Activated naive CD4-positive, alpha-beta T cell treated with anti-CD3 and anti-CD28 coated beads, Interleukin-2, amount 10 ng/mL, durations not matched to agents 7 days and 5 days (primary cell): ENCODE data around the gene DEFB132.
"Not testable (repeated sequence)": the region's sequence is repeated elsewhere in the genome, so short reads cannot be mapped to it uniquely, and the experiment has no call there.

Source experiments
- CTCF ChIA-PET: fragments of 350-600 bp; sonication (Branson Sonifier 250); formaldehyde crosslinking; loops from one replicate; lab custom pipeline; 2021; ENCODE audit warnings: antibody characterized with exemption; lab: Charles Lee
- DNase-seq: peaks from one replicate; pipeline ENCODE4 v3.0.0-alpha.2; 2020
- H3K27ac Mint-ChIP-seq: one replicate; pipeline ENCODE4 v1.8.0; 2021; ENCODE audit warnings: mild to moderate bottlenecking, moderate library complexity, mixed read lengths
- H3K27me3 Mint-ChIP-seq: one replicate; pipeline ENCODE4 v1.8.0; 2021; ENCODE audit warnings: mild to moderate bottlenecking, mixed read lengths
- H3K36me3 Mint-ChIP-seq: one replicate; pipeline ENCODE4 v1.8.0; 2021; ENCODE audit warnings: mixed read lengths
- H3K4me1 Mint-ChIP-seq: one replicate; pipeline ENCODE4 v1.8.0; 2021; ENCODE audit warnings: mixed read lengths
- H3K4me3 Mint-ChIP-seq: one replicate; pipeline ENCODE4 v1.8.0; 2021; ENCODE audit warnings: mild to moderate bottlenecking, moderate library complexity, mixed read lengths
- H3K9me3 Mint-ChIP-seq: one replicate; pipeline ENCODE4 v1.8.0; 2021; ENCODE audit warnings: mixed read lengths

The DEFB132 gene

GRCh38 chr20:237489-237888, 20.0 kb upstream of the DEFB132 start:
- H3K36me3 Mint-ChIP-seq, result no peaks in the 10 kb centered on the region
- peak overlapping the region; percentile 57 for H3K4me3 Mint-ChIP-seq
- CTCF ChIA-PET, result interaction anchor here (1.0 to 1.9 kb wide), 3 partner anchors 21 to 29 kb away, joined by 3 to 7 read pairs (median 7); partner anchors contain the start of gene DEFB132
- no peaks in the 10 kb centered on the region for H3K9me3 Mint-ChIP-seq
- peaks cover 22% of the 10 kb centered on the region for H3K4me1 Mint-ChIP-seq
- peak; percentile 28 for DNase-seq
- H3K27me3 Mint-ChIP-seq, result peaks cover 5% of the 10 kb centered on the region
- peak overlapping the region; percentile 85 for H3K27ac Mint-ChIP-seq

GRCh38 chr20:237929-238328, 19.6 kb upstream of the DEFB132 start:
- H3K27ac Mint-ChIP-seq, result peak overlapping the region; percentile 85
- peak overlapping the region; percentile 57 for H3K4me3 Mint-ChIP-seq
- H3K9me3 Mint-ChIP-seq, result no peaks in the 10 kb centered on the region
- H3K4me1 Mint-ChIP-seq, result peaks cover 22% of the 10 kb centered on the region
- no peak for DNase-seq
- H3K27me3 Mint-ChIP-seq, result peaks cover 5% of the 10 kb centered on the region
- no peaks in the 10 kb centered on the region for H3K36me3 Mint-ChIP-seq
- CTCF ChIA-PET, result interaction anchor here (1.2 to 1.9 kb wide), 2 partner anchors 20 to 28 kb away, joined by 7 read pairs; partner anchors contain the start of gene DEFB132

GRCh38 chr20:242905-243304, 14.6 kb upstream of the DEFB132 start:
- Mint-ChIP-seq H3K4me1 (peaks cover 9% of the 10 kb centered on the region), H3K9me3 (no peaks in the 10 kb centered on the region), H3K36me3 (peaks cover 2% of the 10 kb centered on the region), H3K27me3 (peaks cover 13% of the 10 kb centered on the region), H3K4me3 (no peak overlapping the region), H3K27ac (no peak overlapping the region)
- no peak for DNase-seq
- CTCF ChIA-PET, result interaction anchor here (1.6 kb wide), 1 partner anchor 24 kb away, joined by 5 read pairs; no protein-coding TSS in a partner anchor

- Mint-ChIP-seq H3K9me3 (no peaks in the 10 kb centered on the region), H3K36me3 (peaks cover 2% of the 10 kb centered on the region), H3K4me1 (peaks cover 10% of the 10 kb centered on the region), H3K4me3 (no peak overlapping the region), H3K27me3 (peaks cover 4% of the 10 kb centered on the region), H3K27ac (no peak overlapping the region)
- no peak for DNase-seq
- CTCF ChIA-PET, result no interaction called here
Measured at GRCh38 chr20:251354-251753, 6.2 kb upstream of the DEFB132 start.

GRCh38 chr20:252801-253200, 4.7 kb upstream of the DEFB132 start:
- CTCF ChIA-PET, result interaction anchor here (1.2 to 1.3 kb wide), 2 partner anchors 13 to 53 kb away, joined by 4 to 8 read pairs; no protein-coding TSS in a partner anchor
- Mint-ChIP-seq H3K4me3 (no peak overlapping the region), H3K36me3 (no peaks in the 10 kb centered on the region), H3K9me3 (no peaks in the 10 kb centered on the region), H3K4me1 (peaks cover 10% of the 10 kb centered on the region), H3K27me3 (peaks cover 3% of the 10 kb centered on the region), H3K27ac (no peak overlapping the region)
- no peak for DNase-seq

- not testable (repeated sequence) for H3K27me3 Mint-ChIP-seq, H3K36me3 Mint-ChIP-seq, H3K27ac Mint-ChIP-seq, H3K4me3 Mint-ChIP-seq, DNase-seq, H3K9me3 Mint-ChIP-seq
- peaks cover 13% of the 10 kb centered on the region for H3K4me1 Mint-ChIP-seq
- CTCF ChIA-PET, result interaction anchor here (1.2 to 1.3 kb wide), 2 partner anchors 13 to 54 kb away, joined by 4 to 8 read pairs; no protein-coding TSS in a partner anchor
Measured at GRCh38 chr20:253447-253846, 4.1 kb upstream of the DEFB132 start.

GRCh38 chr20:258269-258858, 840 bp downstream of the DEFB132 start:
- Mint-ChIP-seq H3K9me3 (no peaks in the 10 kb centered on the region), H3K27me3 (peaks cover 19% of the 10 kb centered on the region), H3K4me3 (no peak overlapping the region), H3K4me1 (peaks cover 10% of the 10 kb centered on the region), H3K36me3 (no peaks in the 10 kb centered on the region), H3K27ac (no peak overlapping the region)
- CTCF ChIA-PET, result interaction anchor here (0.6 to 1.8 kb wide), 7 partner anchors 8 to 156 kb away, joined by 3 to 10 read pairs (median 4); no protein-coding TSS in a partner anchor
- DNase-seq, result no peak

- Mint-ChIP-seq H3K4me3 (no peak overlapping the region), H3K4me1 (peaks cover 10% of the 10 kb centered on the region), H3K27me3 (peaks cover 23% of the 10 kb centered on the region), H3K27ac (no peak overlapping the region), H3K36me3 (no peaks in the 10 kb centered on the region), H3K9me3 (no peaks in the 10 kb centered on the region)
- DNase-seq, result peak; percentile 31
- CTCF ChIA-PET, result interaction anchor here (0.6 to 1.8 kb wide), 6 partner anchors 8 to 157 kb away, joined by 3 to 10 read pairs (median 6); no protein-coding TSS in a partner anchor
Measured at GRCh38 chr20:258963-259362, 1.4 kb downstream of the DEFB132 start.

- Mint-ChIP-seq H3K27me3 (peaks cover 24% of the 10 kb centered on the region), H3K9me3 (no peaks in the 10 kb centered on the region), H3K36me3 (no peaks in the 10 kb centered on the region), H3K4me3 (no peak overlapping the region), H3K4me1 (peaks cover 10% of the 10 kb centered on the region), H3K27ac (no peak overlapping the region)
- CTCF ChIA-PET, result interaction anchor here (0.8 kb wide), 1 partner anchor 48 kb away, joined by 3 read pairs; no protein-coding TSS in a partner anchor
- no peak for DNase-seq
Measured at GRCh38 chr20:259981-260380, 2.5 kb downstream of the DEFB132 start.

- H3K9me3 Mint-ChIP-seq, result no peaks in the 10 kb centered on the region
- no peaks in the 10 kb centered on the region for H3K36me3 Mint-ChIP-seq
- DNase-seq, result no peak
- H3K4me3 Mint-ChIP-seq, result no peak overlapping the region
- H3K4me1 Mint-ChIP-seq, result peaks cover 15% of the 10 kb centered on the region
- CTCF ChIA-PET, result interaction anchor here (1.1 to 1.4 kb wide), 3 partner anchors 50 to 67 kb away, joined by 3 to 7 read pairs (median 5); no protein-coding TSS in a partner anchor
- H3K27me3 Mint-ChIP-seq, result peaks cover 37% of the 10 kb centered on the region
- H3K27ac Mint-ChIP-seq, result no peak overlapping the region
Measured at GRCh38 chr20:263701-264100, 6.2 kb downstream of the DEFB132 start.

GRCh38 chr20:266596-267562, 9.4 kb downstream of the DEFB132 start:
- Mint-ChIP-seq H3K27ac (no peak overlapping the region), H3K36me3 (no peaks in the 10 kb centered on the region), H3K9me3 (no peaks in the 10 kb centered on the region), H3K27me3 (peaks cover 35% of the 10 kb centered on the region), H3K4me3 (peak overlapping the region; percentile 72), H3K4me1 (peaks cover 10% of the 10 kb centered on the region)
- CTCF ChIA-PET, result interaction anchor here (0.9 to 4.1 kb wide), 21 partner anchors 9 to 80 kb away, joined by 3 to 35 read pairs (median 7); partner anchors contain the start of genes DEFB132 and NRSN2
- DNase-seq, result peak; percentile 93

GRCh38 chr20:270517-270916, 13.0 kb downstream of the DEFB132 start:
- Mint-ChIP-seq H3K4me1 (peaks cover 10% of the 10 kb centered on the region), H3K4me3 (no peak overlapping the region), H3K27me3 (peaks cover 31% of the 10 kb centered on the region), H3K36me3 (no peaks in the 10 kb centered on the region), H3K9me3 (no peaks in the 10 kb centered on the region), H3K27ac (no peak overlapping the region)
- CTCF ChIA-PET, result interaction anchor here (1.4 to 1.5 kb wide), 2 partner anchors 38 to 51 kb away, joined by 3 to 5 read pairs; no protein-coding TSS in a partner anchor
- DNase-seq, result no peak

- no peak overlapping the region for H3K27ac Mint-ChIP-seq
- peaks cover 10% of the 10 kb centered on the region for H3K4me1 Mint-ChIP-seq
- CTCF ChIA-PET, result interaction anchor here (1.4 kb wide), 1 partner anchor 52 kb away, joined by 5 read pairs; no protein-coding TSS in a partner anchor
- H3K27me3 Mint-ChIP-seq, result peaks cover 25% of the 10 kb centered on the region
- no peaks in the 10 kb centered on the region for H3K9me3 Mint-ChIP-seq
- no peak overlapping the region for H3K4me3 Mint-ChIP-seq
- no peak for DNase-seq
- H3K36me3 Mint-ChIP-seq, result no peaks in the 10 kb centered on the region
Measured at GRCh38 chr20:271069-271468, 13.5 kb downstream of the DEFB132 start.

GRCh38 chr20:271528-271927, 14.0 kb downstream of the DEFB132 start:
- no peak for DNase-seq
- Mint-ChIP-seq H3K4me1 (peaks cover 7% of the 10 kb centered on the region), H3K36me3 (no peaks in the 10 kb centered on the region), H3K27me3 (peaks cover 22% of the 10 kb centered on the region), H3K9me3 (no peaks in the 10 kb centered on the region), H3K27ac (no peak overlapping the region), H3K4me3 (no peak overlapping the region)
- CTCF ChIA-PET, result interaction anchor here (1.0 kb wide), 1 partner anchor 59 kb away, joined by 4 read pairs; no protein-coding TSS in a partner anchor
